8988T (cell line): Measurements from ENCODE around the gene CYB5B.

Experiments
- DNase-seq: peaks from one replicate; pipeline ENCODE4 v3.0.0; 2011

Gene CYB5B

DNA sequence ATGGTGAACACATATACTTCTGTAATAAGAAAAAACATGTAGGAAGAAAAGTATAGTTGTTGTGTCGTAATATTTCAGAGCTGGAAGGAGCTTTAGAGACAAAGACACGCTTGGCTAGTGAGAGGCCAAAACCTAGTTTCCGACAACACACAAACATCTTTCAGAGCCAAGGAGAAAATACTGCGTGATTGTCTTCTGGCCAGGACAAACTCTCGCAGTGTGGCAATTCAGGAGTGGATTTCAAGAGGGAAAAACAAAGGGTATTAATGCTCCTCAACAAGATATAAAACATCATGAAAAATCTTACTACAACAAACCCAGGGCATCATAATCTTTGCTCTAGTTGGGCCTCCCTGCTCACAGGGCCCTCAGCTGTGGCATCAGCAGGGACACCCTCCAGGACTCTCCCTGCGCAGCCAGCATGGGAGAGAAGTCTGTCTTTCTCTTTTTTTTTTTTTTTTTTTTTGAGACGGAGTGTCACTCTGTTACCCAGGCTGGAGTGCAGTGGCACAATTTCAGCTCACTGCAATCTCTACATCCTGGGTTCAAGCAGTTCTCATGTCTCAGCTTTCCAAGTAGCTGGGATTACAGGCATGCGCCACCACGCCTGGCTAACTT is 66.4 kb downstream of the CYB5B start:
- DNase-seq: no peak

DNA sequence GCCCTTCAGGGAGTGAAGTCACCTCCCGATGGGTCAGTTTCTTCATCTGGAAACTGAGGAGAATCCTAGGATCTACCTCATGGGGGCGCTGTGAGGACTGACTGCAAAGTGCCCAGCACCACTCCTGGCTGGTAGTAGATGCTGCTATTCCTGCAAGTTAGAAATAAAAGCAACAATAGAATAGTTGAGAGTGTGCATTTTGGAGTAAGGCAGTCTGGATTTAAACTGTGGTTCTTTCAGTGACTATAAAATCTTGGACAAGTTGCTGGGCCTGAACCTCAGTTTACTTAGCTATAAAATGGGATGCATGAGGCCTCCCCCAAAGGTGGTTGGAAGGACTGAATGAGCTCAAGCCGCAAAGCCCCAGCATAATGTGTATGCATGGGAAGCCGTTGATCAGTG is 70.6 kb downstream of the CYB5B start:
- DNase-seq: peak; percentile 59

DNA sequence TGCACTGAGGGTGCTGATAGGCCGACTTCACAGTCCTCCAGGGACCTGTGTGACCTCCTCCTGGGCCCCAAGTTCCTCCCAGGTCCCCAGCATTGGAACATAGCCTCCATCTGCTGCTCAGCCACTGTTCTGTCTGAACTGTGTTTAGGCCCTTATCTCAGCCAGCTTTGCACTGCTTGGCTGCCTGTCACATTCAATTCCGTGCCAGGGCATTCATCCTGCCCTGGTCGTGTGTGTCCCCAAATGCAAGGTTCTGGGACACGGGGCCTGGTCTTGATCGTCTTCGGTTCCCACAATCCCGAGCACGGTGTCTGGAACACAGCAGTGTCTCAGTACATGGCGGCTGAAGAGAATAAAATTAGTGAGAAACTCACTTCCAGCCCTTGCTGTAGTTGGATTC is 71.4 kb downstream of the CYB5B start:
- no peak for DNase-seq

DNA sequence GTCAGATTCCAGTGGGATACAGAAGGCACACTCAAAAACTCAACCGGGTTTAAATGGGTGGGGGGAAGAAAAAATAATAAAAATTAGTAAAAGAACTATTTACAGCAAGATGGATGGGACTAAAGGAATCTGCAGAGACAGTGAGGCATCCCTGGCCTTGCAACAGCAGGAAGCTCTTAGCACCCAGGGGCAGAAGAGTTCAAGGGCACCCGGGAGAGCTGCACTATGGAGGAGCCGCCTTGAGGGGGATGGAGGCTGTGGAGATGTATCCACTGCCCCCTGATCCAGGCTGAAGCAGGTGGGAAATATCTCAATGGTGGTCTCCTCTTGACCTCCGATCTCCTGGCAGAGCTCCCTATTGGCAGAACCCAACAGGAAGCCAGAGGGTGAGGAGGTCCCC is 72.0 kb downstream of the CYB5B start:
- DNase-seq: no peak

DNA sequence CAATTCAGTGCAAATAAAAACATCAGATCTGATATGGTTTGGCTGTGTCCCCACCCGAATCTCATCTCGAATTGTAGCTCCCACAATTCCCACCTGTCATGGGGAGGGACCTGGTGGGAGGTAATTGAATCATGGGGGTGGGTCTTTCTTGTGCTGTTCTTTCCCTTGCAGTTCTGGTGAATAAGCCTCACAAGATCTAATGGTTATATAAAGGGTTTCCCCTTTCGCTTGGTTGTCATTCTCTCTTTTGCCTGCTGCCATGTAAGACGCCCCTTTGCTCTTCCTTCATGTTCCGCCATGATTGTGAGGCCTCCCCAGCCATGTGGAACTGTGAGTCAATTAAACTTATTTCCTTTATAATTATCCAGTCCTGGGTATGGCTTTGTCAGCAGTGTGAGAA is 72.5 kb downstream of the CYB5B start:
- no peak for DNase-seq

DNA sequence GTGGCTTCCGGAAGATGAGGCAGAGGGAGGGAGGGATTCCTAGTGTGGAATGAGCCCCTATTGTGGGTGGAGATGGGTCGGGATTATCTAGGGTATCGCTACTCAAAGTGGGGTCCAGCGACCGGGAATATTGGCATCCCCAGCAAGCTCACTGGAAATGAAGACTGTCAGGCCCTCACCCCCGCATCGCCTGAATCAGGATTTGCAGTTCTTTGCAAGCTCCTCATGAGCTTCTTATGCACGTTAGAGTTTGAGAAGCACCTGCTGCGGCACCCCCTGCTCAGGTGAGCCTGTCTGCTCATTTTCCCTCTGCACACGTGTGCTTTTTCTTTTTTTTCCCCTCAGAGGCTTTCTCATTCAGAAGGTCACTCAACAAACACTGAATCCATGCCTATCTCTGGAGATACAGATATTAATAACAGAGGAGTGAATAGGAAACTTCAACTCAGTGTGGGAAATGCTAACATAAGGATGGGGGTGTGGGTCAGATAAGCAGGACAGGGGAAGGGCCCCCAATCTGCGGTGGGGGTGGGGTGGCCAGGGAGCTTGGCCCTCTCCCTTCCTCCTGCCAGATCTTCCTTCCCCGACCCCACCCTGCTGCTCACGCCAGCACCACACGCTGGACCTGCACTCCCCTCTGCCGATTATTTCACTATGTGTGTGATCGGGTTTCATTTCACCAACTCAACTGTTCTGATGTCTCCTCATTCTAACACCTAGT is 73.6 kb downstream of the CYB5B start:
- no peak for DNase-seq

DNA sequence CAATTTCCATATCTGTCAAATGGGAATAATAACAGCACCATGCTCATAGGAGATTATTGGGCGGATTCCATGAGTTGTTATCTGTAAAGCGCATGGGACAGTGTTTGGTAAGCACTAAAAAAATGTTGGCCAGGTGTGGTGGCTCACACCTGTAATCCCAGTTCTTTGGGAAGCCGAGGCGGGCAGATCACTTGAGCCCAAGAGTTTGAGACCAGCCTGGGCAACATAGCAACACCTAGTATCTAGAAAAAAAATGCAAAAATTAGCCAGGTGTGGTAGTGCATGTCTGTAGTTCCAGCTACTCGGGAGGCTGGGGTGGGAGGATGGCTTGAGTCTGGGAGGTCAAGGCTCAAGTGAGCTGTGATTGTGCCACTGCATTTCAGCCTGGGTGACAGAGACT is 74.5 kb downstream of the CYB5B start:
- no peak for DNase-seq

DNA sequence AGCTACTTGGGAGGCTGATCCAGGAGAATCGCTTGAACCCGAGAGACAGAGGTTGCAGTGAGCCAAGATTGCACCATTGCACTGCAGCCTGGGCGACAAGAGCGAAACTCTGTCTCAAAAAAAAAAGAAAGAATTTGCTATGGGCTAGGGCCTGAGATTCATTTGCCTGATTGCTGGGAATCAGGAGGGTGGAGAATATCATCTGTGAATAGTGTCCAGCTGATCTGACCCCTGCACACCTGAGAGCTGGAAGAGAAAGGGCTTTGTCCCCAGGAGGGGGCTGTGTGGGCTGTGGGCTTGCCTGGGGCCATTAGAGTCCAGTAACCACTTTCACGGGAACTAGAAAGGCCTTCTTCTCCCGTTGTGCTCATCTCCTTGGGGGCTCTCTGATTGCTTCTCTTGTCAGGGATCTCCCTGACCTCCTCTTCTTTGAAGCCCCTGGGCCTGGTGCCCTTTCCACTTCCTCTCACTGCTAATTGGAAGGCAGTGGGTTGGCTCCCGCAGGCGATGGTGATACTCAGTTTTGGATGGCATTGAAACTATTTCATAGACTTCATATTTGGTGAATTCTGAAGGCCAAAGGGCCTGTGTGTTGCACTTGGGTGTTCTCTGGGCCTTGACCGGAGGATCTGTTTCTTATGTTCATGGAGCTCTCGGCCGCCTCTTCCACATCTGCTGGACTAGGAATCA is 75.3 kb downstream of the CYB5B start:
- no peak for DNase-seq

DNA sequence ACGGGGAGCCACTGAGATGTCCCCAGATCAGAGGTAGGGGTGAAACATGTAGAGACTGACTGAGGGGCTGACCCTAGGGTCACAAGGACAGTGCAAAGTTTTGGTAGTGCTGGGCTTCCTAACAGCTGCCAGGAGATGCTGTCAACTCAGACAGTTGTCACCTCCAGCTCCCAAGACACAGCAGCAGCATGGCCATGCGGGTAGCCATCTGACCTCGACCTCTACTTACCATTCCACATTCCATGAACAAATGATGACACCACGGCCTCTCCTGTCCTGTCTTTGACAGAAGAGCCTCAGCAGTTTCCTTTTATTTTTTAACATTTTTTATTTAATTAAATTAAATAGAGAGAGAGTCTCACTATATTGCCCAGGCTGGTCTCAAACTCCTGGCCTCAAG is 76.1 kb downstream of the CYB5B start:
- no peak for DNase-seq

DNA sequence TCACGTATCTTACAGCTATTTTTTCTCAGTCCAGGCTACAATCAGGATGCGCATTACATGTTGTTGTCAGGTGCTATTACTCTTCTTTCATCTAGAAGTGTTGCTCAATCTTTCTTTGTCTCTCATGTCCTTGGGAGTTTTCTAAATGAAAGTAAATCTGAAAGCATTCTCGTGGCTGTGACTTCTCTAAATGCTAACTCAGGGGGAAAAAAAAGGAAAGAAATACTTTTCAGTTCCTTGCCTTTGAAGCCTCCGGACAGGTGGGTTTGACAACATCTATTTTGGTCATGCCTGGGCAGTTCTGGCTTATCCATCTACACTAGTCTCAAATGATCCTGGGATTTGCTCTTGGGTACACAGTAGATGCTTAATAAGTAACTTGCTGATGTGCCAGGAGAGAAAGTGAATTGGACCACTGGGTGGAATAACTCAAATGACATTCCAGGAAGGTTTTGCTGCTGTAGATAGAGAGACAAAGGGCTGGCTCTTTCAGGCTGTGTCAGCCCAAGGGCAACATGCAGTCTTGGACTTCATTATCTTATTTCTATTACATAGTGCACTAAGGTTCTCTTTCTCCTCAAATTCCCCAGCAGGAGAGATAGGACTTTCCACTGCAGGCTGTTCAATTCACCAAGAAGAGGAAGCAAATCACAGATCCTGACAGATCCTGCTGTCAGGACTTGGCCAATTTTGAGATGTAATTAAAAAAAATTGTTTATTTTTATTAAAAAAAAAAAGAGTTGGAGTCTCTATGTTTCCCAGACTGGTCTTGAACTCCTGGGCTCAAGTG is 77.7 kb downstream of the CYB5B start:
- DNase-seq: no peak

DNA sequence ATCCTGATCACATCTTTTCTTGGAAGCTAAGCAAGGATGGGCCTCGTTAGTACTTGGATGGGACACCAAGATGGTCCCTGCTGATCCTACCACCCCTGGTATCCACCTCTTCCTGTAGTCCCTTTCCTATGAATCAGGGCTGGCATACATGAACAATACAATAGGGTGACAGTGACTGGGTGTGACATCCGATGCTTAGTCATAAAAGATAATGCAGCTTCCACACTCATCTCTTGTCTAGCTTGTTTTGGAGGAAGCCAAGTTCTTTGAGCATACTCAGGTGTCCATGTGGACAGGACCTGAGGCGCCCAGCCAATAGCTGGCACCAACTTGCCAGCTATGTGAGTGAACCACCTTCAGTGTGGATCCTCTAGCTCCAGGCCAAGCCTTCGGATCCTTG is 78.8 kb downstream of the CYB5B start:
- no peak for DNase-seq

DNA sequence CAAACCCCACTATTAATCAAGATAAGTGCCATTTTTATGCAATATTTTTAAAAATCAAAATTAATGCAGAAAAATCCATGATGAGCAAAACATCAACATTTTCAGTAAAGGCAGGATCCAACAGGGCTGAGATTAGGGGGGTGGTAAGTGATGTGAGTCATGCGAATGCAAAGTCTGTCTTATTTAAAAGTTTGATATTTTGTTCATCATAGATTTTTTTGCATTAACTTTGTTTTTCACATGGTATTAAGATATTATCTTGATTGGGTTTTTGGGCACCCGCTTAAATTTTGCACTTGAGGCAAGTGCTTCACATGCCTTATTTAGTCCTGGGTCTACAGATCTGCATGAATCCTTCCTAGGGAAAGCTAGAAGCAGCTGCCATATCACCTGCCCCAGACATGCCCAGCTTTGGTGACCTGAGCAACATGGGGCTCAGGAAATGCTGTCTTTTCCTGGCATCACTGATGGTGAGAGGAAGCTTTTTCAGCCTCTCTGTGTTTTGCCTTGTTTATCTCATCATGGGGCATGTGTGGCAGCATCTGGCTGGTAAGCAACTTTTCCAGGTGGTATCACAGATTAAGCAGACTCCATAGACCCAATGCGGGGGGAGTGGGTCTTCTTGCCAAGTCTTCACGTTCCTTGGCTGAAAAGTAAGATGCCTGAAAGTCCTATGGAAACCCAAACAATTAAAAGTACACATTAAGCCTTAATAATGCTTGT is 83.8 kb downstream of the CYB5B start:
- DNase-seq: no peak

DNA sequence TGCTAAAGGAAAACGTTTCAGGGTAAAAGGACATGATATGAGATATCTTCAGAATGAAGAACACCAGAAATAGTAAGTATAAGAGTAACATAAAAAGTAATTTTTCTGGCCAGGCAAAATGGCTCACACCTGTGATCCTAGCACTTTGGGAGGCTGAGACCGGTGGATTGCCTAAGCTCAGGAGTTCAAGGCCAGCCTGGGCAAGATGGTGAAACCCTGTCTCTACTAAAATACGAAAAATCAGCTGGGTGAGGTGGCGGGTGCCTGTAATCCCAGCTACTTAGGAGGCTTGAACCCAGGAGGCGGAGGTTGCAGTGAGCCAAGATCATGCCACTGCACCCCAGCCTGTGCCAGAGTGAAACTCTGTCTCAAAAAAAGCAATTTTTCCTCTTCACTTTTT is 84.7 kb downstream of the CYB5B start:
- DNase-seq: no peak

DNA sequence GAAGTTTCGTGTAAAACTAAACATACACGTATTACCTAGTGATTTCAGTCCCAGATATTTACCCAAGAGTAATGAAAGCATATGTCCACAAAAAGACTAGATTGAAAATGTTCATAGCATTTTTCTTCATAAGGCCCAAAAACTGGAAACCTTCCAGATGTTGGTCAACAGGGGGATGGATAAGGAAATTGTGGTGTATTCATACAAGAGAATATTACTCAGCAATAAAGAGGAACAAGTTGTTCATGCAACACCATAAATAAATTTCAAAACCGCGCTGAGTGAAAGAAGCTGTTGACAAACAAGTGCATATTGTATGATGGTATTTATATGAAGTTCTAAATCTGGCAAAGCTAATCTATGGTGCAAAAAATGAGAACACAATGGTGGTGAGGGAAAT is 87.2 kb downstream of the CYB5B start:
- DNase-seq: no peak

DNA sequence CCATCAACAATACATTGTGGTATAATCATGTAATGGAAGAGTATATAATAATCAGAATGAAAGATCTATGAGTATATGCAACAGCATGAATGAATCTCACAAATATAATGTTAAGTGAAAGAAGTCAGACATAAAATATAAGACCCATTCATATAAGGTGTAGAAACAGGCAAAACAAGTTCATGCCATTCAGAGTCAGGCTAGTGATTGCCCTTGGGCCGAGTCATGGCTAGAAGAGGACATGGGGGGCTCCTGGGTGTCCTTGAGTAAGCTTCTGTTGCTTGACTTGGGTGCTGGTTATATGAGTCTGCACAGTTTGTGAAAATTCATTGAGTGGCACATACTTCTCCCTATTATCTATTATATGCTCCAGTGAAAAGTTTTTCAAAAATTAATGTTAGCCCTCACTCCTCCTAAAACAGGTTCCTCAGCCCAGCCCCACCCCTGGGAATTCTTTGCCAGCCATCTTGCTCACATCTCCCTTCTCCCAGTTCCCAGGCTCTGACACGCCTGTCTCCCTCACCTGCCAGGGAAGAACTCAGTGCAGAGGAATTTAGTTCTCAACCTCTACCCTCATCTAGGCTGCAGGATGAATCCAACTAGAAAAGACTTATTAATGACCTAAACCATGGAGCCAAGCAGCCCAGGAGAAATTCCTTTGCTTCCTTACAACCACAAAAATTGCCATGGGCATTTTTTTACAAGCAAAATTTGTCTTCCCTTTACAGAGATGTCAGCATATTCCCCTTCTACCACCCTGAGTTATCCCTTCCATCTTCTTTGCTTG is 89.0 kb downstream of the CYB5B start:
- DNase-seq: no peak

DNA sequence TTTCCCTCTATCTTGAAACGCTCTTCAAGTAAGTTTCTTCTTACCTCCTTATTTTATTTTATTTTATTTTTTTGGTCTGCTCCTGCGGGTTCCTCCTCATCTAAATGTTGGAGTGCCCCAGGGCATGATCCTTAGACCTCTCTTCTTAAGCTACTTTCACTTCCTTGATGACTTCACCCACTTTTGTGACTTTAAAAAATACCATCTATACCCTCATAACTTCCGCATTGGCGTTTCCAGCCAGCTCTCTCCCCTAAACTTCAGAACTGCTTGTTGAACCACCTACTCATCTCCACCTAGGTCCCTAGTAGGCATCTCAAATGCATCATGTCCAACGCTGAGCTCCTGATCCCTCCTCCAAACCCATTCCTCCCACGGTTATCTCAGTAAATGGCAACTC is 89.9 kb downstream of the CYB5B start:
- DNase-seq: no peak
